Natural killer cell (primary cell): ENCODE measurements around the gene VPS13D. TPM values are rescaled to one million over a fixed set of nuclear protein-coding genes. Genes with fewer than 3 reads are reported as not detected.
A peak's percentile ranks its signal among the peaks of the same experiment; 100 is the strongest.

Experiments used
- ATAC-seq, 3 donors: fragments of 150-1000 bp in 2 of 3; fragments of 200-7000 bp in 1 of 3; cut with Tn5 transposase; 1 replicate in 1 of 3; 2 replicates in 2 of 3; pipeline ENCODE4 v1.10.0; 2021; ENCODE audit warnings: mild to moderate bottlenecking in 2 of 3, moderate library complexity in 2 of 3
- DNase-seq, 2 donors: peaks; one replicate each; pipeline versions ENCODE4 v3.0.0 to v3.0.0-alpha.2; 2013 to 2021; ENCODE audit warnings: mixed read lengths in 1 of 2
- H3K27ac ChIP-seq: one replicate; pipeline ENCODE4 v1.5.1; 2013; ENCODE audit warnings: mild to moderate bottlenecking, low read length
- H3K27me3 ChIP-seq: one replicate; pipeline ENCODE4 v1.6.1; 2013; ENCODE audit warnings: low read length; ENCODE audit not compliant: control insufficient read depth, insufficient read depth
- H3K36me3 ChIP-seq: one replicate; pipeline ENCODE4 v1.6.1; 2013; ENCODE audit warnings: low read length; ENCODE audit not compliant: control insufficient read depth, insufficient read depth
- H3K4me1 ChIP-seq: one replicate; pipeline ENCODE4 v1.6.1; 2013; ENCODE audit warnings: low read length; ENCODE audit not compliant: control insufficient read depth, insufficient read depth
- H3K4me3 ChIP-seq: one replicate; pipeline ENCODE4 v1.5.1; 2013; ENCODE audit warnings: low read length
- H3K9me3 ChIP-seq: one replicate; pipeline ENCODE4 v1.6.1; 2013; ENCODE audit warnings: low read length; ENCODE audit not compliant: control insufficient read depth, insufficient read depth
- H3K27ac Mint-ChIP-seq, 2 donors: one replicate each; pipeline ENCODE4 v1.8.0; 2022; ENCODE audit warnings: mild to moderate bottlenecking in 2 of 2, mixed read lengths in 2 of 2, moderate library complexity in 1 of 2
- H3K27me3 Mint-ChIP-seq, 2 donors: one replicate each; pipeline ENCODE4 v1.8.0; 2022; ENCODE audit warnings: low read depth in 2 of 2, mixed read lengths in 2 of 2
- H3K36me3 Mint-ChIP-seq: one replicate; pipeline ENCODE4 v1.8.0; 2022; ENCODE audit warnings: mixed read lengths
- H3K4me1 Mint-ChIP-seq, 2 donors: one replicate each; pipeline ENCODE4 v1.8.0; 2022; ENCODE audit warnings: mixed read lengths in 2 of 2
- H3K4me3 Mint-ChIP-seq: one replicate; pipeline ENCODE4 v1.8.0; 2022; ENCODE audit warnings: mild to moderate bottlenecking, moderate library complexity, mixed read lengths
- H3K9me3 Mint-ChIP-seq, 2 donors: one replicate each; pipeline ENCODE4 v1.8.0; 2022; ENCODE audit warnings: mixed read lengths in 2 of 2
- WGBS: methylation state at CpG from one replicate; pipeline ENCODE4 v1.1.7; 2013; ENCODE audit warnings: missing lambda C conversion rate; ENCODE audit not compliant: insufficient coverage; 5-methylcytosine and 5-hydroxymethylcytosine counted together
- intact Hi-C: fragments of 100-400 bp; cut with micrococcal nuclease; formaldehyde crosslinking; loops from one replicate; pipeline ENCODE4 v1.14.2; 2022
- total RNA-seq, 4 donors: library from RNA; stranded (reverse); fragments of 120-200 nt in 1 of 4; gene quantifications; one replicate each; pipeline versions ENCODE4 v1.2.3 to v1.2.4, GENCODE V29; 2013 to 2022
- TF ChIP-seq, protein P1 (sequence below): fragments of 200-600 bp; IDR thresholded peaks from one replicate; pipeline ENCODE4 v1.8.0; 2022; ENCODE audit warnings: antibody characterized with exemption

VPS13D gene
- total RNA-seq, 3 donors from 2014 or later (not counting 1 experiment from before 2014, with no cell fraction given): 66.3 to 94.0 (median 81.7) TPM

DNA sequence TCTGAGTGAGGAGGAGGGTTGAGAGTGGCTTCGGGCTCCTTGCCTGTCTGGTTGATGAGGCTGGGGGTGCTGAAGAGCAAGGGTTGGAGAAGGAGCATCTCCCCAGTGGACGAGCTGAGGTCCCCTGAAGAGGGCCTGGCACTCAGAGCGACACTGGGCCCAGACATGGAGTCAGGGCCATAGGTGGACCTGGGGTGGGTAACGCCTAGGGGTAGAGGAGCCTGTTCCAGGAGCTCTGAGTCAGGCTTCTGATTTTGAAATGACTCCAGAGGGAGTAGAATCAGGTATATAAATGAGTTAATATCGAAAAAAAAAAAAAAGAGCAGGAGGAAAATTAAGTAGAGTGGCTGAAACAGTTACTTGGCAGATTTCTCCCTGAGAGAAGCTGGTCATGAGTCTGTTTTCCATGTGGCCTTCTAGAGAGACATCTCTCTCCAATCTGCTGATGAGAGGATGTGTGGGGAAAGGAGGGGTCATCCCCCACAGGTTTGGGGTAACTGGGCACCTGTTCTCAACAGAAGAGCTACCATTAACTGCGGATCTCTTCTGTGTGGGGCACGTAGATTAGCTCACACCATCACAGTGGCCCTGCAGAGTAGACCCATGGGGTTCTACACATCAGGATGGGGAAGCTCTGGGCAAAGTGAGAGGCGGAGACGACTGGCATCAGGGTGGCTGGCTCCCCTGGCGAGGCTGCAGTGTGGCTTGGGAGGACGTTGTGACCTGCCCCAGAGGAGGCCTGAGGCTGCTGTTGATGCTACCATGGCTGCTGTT is 272.7 kb downstream of the VPS13D start:
- ATAC-seq (no peak), DNase-seq (no peak)
- no peak overlapping the region for H3K4me3 Mint-ChIP-seq
- peak overlapping the region in 1 of 2 donors; percentile 38 for H3K27ac Mint-ChIP-seq
- H3K27me3 Mint-ChIP-seq: no peaks in the 10 kb centered on the region
- intact Hi-C loops: no loop called here
- TF ChIP-seq, protein P1, sequence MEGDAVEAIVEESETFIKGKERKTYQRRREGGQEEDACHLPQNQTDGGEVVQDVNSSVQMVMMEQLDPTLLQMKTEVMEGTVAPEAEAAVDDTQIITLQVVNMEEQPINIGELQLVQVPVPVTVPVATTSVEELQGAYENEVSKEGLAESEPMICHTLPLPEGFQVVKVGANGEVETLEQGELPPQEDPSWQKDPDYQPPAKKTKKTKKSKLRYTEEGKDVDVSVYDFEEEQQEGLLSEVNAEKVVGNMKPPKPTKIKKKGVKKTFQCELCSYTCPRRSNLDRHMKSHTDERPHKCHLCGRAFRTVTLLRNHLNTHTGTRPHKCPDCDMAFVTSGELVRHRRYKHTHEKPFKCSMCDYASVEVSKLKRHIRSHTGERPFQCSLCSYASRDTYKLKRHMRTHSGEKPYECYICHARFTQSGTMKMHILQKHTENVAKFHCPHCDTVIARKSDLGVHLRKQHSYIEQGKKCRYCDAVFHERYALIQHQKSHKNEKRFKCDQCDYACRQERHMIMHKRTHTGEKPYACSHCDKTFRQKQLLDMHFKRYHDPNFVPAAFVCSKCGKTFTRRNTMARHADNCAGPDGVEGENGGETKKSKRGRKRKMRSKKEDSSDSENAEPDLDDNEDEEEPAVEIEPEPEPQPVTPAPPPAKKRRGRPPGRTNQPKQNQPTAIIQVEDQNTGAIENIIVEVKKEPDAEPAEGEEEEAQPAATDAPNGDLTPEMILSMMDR: no peak
- H3K9me3 Mint-ChIP-seq: no peaks in the 10 kb centered on the region
- WGBS: 96% methylated on average over 11 of the region's 11 CpGs
- Histone ChIP-seq H3K27ac (no peak overlapping the region), H3K36me3 (peaks cover 25% of the 10 kb centered on the region), H3K4me3 (no peak overlapping the region), H3K9me3 (no peaks in the 10 kb centered on the region), H3K27me3 (no peaks in the 10 kb centered on the region), H3K4me1 (no peaks in the 10 kb centered on the region)
- H3K36me3 Mint-ChIP-seq: no peaks in the 10 kb centered on the region
- H3K4me1 Mint-ChIP-seq: peaks cover 11% of the 10 kb centered on the region in 2 donors

DNA sequence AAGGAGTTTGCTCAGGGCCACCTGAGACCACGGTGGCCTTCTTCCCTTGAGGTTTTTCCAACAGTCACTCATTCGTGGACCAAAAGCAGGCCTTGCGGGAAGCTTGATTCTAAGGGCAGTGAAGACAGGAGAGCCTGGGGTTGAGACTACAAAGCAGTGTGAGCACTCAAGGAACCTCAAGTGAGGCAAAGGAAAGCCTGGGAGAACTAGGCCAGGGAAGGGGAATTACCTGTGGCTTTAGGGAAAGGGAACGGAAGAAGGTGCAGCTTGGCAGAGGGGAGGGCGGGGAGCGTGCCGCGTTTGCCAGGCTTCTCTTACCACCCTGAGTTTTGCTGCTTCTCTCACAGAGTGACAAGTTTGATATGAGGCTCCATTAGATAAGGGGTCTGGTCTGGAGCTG is 273.9 kb downstream of the VPS13D start:
- H3K27ac Mint-ChIP-seq: no peak overlapping the region
- no peak for ATAC-seq
- TF ChIP-seq, protein P1: no peak
- no peaks in the 10 kb centered on the region for H3K4me1 ChIP-seq
- no peak for DNase-seq
- peaks cover 20% of the 10 kb centered on the region for H3K36me3 ChIP-seq
- no peaks in the 10 kb centered on the region for H3K27me3 Mint-ChIP-seq
- H3K9me3 Mint-ChIP-seq: no peaks in the 10 kb centered on the region
- intact Hi-C loops: no loop called here
- H3K27ac ChIP-seq: no peak overlapping the region
- no peak overlapping the region for H3K4me3 ChIP-seq
- WGBS: 88% methylated on average over 8 of the region's 8 CpGs
- H3K27me3 ChIP-seq: no peaks in the 10 kb centered on the region
- no peaks in the 10 kb centered on the region for H3K9me3 ChIP-seq
- no peak overlapping the region for H3K4me3 Mint-ChIP-seq
- peaks cover 11% of the 10 kb centered on the region in 2 donors for H3K4me1 Mint-ChIP-seq
- H3K36me3 Mint-ChIP-seq: no peaks in the 10 kb centered on the region

DNA sequence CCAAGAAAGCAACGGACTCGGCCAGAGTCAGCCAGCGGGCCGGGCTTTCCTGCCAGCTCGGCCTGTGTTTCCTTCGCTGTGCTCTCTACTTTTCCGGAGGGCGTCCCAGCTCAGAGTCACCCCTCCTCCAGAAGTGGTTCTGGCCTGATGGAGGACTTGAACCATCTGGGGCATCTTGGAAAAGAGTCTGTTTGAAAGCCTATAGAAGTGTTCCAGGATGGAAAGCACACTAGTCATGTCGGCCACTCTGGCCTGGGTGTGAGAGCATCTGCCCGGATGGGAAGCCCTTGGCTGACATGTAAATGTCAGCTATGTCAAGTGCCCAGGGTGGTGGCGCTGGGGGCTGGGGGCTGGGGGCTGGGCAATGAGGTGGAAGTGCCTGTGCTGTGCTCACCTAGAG is 274.8 kb downstream of the VPS13D start:
- TF ChIP-seq, protein P1: no peak
- Histone ChIP-seq H3K27ac (no peak overlapping the region), H3K9me3 (no peaks in the 10 kb centered on the region), H3K27me3 (no peaks in the 10 kb centered on the region), H3K36me3 (peaks cover 19% of the 10 kb centered on the region), H3K4me1 (no peaks in the 10 kb centered on the region), H3K4me3 (no peak overlapping the region)
- Mint-ChIP-seq H3K36me3 (no peaks in the 10 kb centered on the region), H3K9me3 (no peaks in the 10 kb centered on the region), H3K4me1 (peaks cover 14% of the 10 kb centered on the region in 2 donors), H3K4me3 (no peak overlapping the region), H3K27ac (no peak overlapping the region), H3K27me3 (no peaks in the 10 kb centered on the region)
- DNase-seq (no peak), ATAC-seq (no peak)
- intact Hi-C loops: no loop called here
- 95% methylated on average over 11 of the region's 11 CpGs for WGBS

DNA sequence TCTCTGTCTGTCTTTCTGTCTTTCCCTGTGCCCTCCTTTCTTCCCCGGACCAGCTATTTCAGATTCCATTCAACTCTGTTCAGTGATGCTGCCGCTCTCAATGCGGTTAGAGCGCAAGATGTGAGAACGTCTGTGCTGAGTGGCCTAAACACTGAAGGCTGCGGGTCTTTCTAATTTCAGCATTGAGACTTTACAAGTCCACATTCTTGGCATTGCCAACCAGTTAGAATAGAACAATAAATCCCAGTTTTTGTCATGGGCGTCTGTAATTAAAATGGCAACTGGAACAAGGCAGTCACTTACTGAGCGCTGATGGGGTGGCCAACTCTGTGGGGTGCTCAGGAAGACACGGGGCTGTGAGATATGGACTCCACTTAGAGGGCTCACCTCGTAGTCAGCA is 275.4 kb downstream of the VPS13D start:
- ATAC-seq: no peak

More for the DNA sequence above, 275.4 kb downstream of the VPS13D start:
- no peaks in the 10 kb centered on the region for H3K27me3 ChIP-seq
- 99% methylated on average over 10 of the region's 10 CpGs for WGBS
- H3K36me3 ChIP-seq: peaks cover 19% of the 10 kb centered on the region
- no peaks in the 10 kb centered on the region for H3K27me3 Mint-ChIP-seq
- peaks cover 18 to 20% of the 10 kb centered on the region in 2 donors for H3K4me1 Mint-ChIP-seq
- H3K36me3 Mint-ChIP-seq: no peaks in the 10 kb centered on the region
- no peak for DNase-seq
- H3K4me1 ChIP-seq: peaks cover 5% of the 10 kb centered on the region
- no peak overlapping the region for H3K4me3 ChIP-seq
- no peak overlapping the region for H3K4me3 Mint-ChIP-seq
- no peaks in the 10 kb centered on the region for H3K9me3 Mint-ChIP-seq
- intact Hi-C loops: no loop called here
- H3K27ac ChIP-seq: no peak overlapping the region
- H3K9me3 ChIP-seq: no peaks in the 10 kb centered on the region
- TF ChIP-seq, protein P1: no peak
- H3K27ac Mint-ChIP-seq: no peak overlapping the region
